GM23248 (cell line): ENCODE measurements around the gene ACACB. TPM values are rescaled to one million over a fixed set of nuclear protein-coding genes. Genes with fewer than 3 reads are reported as not detected.

ENCODE experiments used
- DNase-seq: peaks from one replicate; pipeline ENCODE4 v3.0.0-alpha.2; 2015
- H2AFZ ChIP-seq: fragments of 200-600 bp; sonication (generic); 2 replicates; pipeline ENCODE4 v1.6.1; 2016; ENCODE audit warnings: antibody characterized with exemption
- H3F3A ChIP-seq: fragments of 200-600 bp; sonication (generic); 2 replicates; pipeline ENCODE4 v1.6.1; 2016; ENCODE audit warnings: mild to moderate bottlenecking, antibody characterized with exemption, mixed run types; ENCODE audit not compliant: insufficient read depth
- H3K27ac ChIP-seq: fragments of 200-600 bp; sonication (generic); 2 replicates; pipeline ENCODE4 v1.5.1; 2016; ENCODE audit warnings: mild to moderate bottlenecking
- H3K27me3 ChIP-seq: fragments of 200-600 bp; sonication (generic); replicated peaks from 2 replicates; pipeline ENCODE4 v1.6.1; 2016; ENCODE audit warnings: mild to moderate bottlenecking; ENCODE audit not compliant: insufficient read depth
- H3K36me3 ChIP-seq: fragments of 200-600 bp; sonication (generic); 2 replicates; pipeline ENCODE4 v1.6.1; 2016; ENCODE audit warnings: low read depth, mild to moderate bottlenecking
- H3K4me1 ChIP-seq: fragments of 200-600 bp; sonication (generic); 2 replicates; pipeline ENCODE4 v1.6.1; 2016; ENCODE audit warnings: mild to moderate bottlenecking; ENCODE audit not compliant: insufficient read depth
- H3K4me2 ChIP-seq: fragments of 200-600 bp; sonication (generic); one replicate; pipeline ENCODE4 v1.6.1; 2016; ENCODE audit warnings: mild to moderate bottlenecking; ENCODE audit not compliant: unreplicated experiment
- H3K4me3 ChIP-seq: fragments of 200-600 bp; sonication (generic); 2 replicates; pipeline ENCODE4 v1.5.1; 2016; ENCODE audit warnings: mild to moderate bottlenecking
- H3K79me2 ChIP-seq: fragments of 200-600 bp; sonication (generic); 2 replicates; pipeline ENCODE4 v1.6.1; 2016; ENCODE audit warnings: mild to moderate bottlenecking; ENCODE audit not compliant: insufficient read depth
- H3K9ac ChIP-seq: fragments of 200-600 bp; sonication (generic); 2 replicates; pipeline ENCODE4 v1.6.1; 2016; ENCODE audit warnings: mild to moderate bottlenecking
- H3K9me2 ChIP-seq: fragments of 200-600 bp; sonication (generic); 2 replicates; pipeline ENCODE4 v1.6.1; 2016; ENCODE audit warnings: mixed run types, mild to moderate bottlenecking, moderate library complexity; ENCODE audit not compliant: insufficient read depth
- H3K9me3 ChIP-seq: fragments of 200-600 bp; sonication (generic); one replicate; pipeline ENCODE4 v1.6.1; 2017; ENCODE audit warnings: low read depth
- H4K20me1 ChIP-seq: fragments of 200-600 bp; sonication (generic); 2 replicates; pipeline ENCODE4 v1.6.0; 2016; ENCODE audit not compliant: insufficient read depth
- EZH2 ChIP-seq: fragments of 200-600 bp; sonication (generic); IDR thresholded peaks from 2 replicates; pipeline ENCODE4 v1.6.1; 2018; ENCODE audit warnings: antibody characterized with exemption, mild to moderate bottlenecking; ENCODE audit not compliant: insufficient read depth, poor library complexity, severe bottlenecking
- EZH2phosphoT487 ChIP-seq: fragments of 200-600 bp; sonication (generic); IDR thresholded peaks from 2 replicates; pipeline ENCODE4 v1.6.1; 2018; ENCODE audit warnings: antibody characterized with exemption, moderate library complexity, mild to moderate bottlenecking, low read depth; ENCODE audit not compliant: insufficient read depth
- WGBS, 2 experiments: methylation state at CpG; one replicate each; pipeline ENCODE4 v1.1.6; 2015 to 2017; ENCODE audit warnings: low lambda C conversion rate in 2 of 2, low coverage in 1 of 2; ENCODE audit errors: missing lambda C conversion rate in 2 of 2; 5-methylcytosine and 5-hydroxymethylcytosine counted together
- in situ Hi-C: fragments of 300-500 bp; cut with MboI; formaldehyde crosslinking; loops from 2 replicates; pipeline ENCODE4 v1.15.0; 2020
- polyA plus RNA-seq: library from polyadenylated mRNA; unstranded; fragments of >200 nt; fragmentation: Nextera tagmentation; extraction: Ambion mirVana; gene quantifications from 2 replicates; pipeline ENCODE4 v1.2.1, GENCODE V29; 2016
- total RNA-seq: library from RNA; depleted of rRNA; stranded (reverse); fragments of >200 nt; shearing (Covaris generic); gene quantifications from 2 replicates; pipeline ENCODE4 v1.2.3, GENCODE V29; 2014

Gene ACACB
- total and polyA plus RNA-seq, 2 experiments from 2014 or later = 0.66 to 4.1 TPM

GRCh38 chr12:109098183-109098604, 18.2 kb upstream of the ACACB start:
- Histone ChIP-seq H3K27ac (peak overlapping the region; percentile 78), H3F3A (peaks cover 24% of the 10 kb centered on the region), H3K9me3 (no peaks in the 10 kb centered on the region), H3K4me1 (peaks cover 25% of the 10 kb centered on the region), H3K36me3 (peaks cover 1% of the 10 kb centered on the region), H3K4me3 (peak overlapping the region; percentile 80), H3K9me2 (no peaks in the 10 kb centered on the region), H3K9ac (peak overlapping the region; percentile 89), H3K4me2 (peak overlapping the region; percentile 87), H3K27me3 (no peaks in the 10 kb centered on the region), H4K20me1 (no peaks in the 10 kb centered on the region), H3K79me2 (peaks cover 24% of the 10 kb centered on the region), H2AFZ (peak overlapping the region; percentile 81)
- peak; percentile 84 for DNase-seq
- in situ Hi-C loops = loop anchor here (10.0 kb wide), 1 partner anchor 533 kb away; the partner anchor contains the start of genes ISCU and SART3
- TF ChIP-seq EZH2 = no peak
- TF ChIP-seq EZH2phosphoT487 = no peak
- WGBS, 2 experiments = 1 to 2% methylated on average over 30 to 32 of the region's 32 CpGs

- WGBS, 2 experiments = 3 to 6% methylated on average over 8 of the region's 8 CpGs
These were observed 17.7 kb upstream of the ACACB start for GRCh38 chr12:109098651-109099050.

GRCh38 chr12:109099431-109100020, 16.9 kb upstream of the ACACB start:
- H3F3A ChIP-seq = peaks cover 24% of the 10 kb centered on the region
- H3K4me1 ChIP-seq = peaks cover 25% of the 10 kb centered on the region
- peak overlapping the region; percentile 80 for H3K4me3 ChIP-seq
- peak; percentile 17 for DNase-seq
- TF ChIP-seq EZH2 (no peak), EZH2phosphoT487 (no peak)
- peaks cover 12% of the 10 kb centered on the region for H3K36me3 ChIP-seq
- H2AFZ ChIP-seq = peak overlapping the region; percentile 81; the same call in 1 of the 2 replicates
- H3K27ac ChIP-seq = no peak overlapping the region
- H3K9me2 ChIP-seq = no peaks in the 10 kb centered on the region
- in situ Hi-C loops = loop anchor here (10.0 kb wide), 1 partner anchor 535 kb away; the partner anchor contains the start of genes ISCU and SART3
- no peaks in the 10 kb centered on the region for H3K27me3 ChIP-seq
- no peaks in the 10 kb centered on the region for H3K9me3 ChIP-seq
- H4K20me1 ChIP-seq = no peaks in the 10 kb centered on the region
- H3K79me2 ChIP-seq = peaks cover 24% of the 10 kb centered on the region
- peak overlapping the region; percentile 89 for H3K9ac ChIP-seq
- peak overlapping the region; percentile 87 for H3K4me2 ChIP-seq
- 66 to 67% methylated on average over 12 of the region's 12 CpGs for WGBS, 2 experiments

More at GRCh38 chr12:109098651-109099050, 17.7 kb upstream of the ACACB start:
- Histone ChIP-seq H3K36me3 (peaks cover 6% of the 10 kb centered on the region), H3K79me2 (peaks cover 24% of the 10 kb centered on the region), H3K9me3 (no peaks in the 10 kb centered on the region), H3K4me3 (peak overlapping the region; percentile 80), H3K9ac (peak overlapping the region; percentile 89), H3K27me3 (no peaks in the 10 kb centered on the region), H3K9me2 (no peaks in the 10 kb centered on the region), H4K20me1 (no peaks in the 10 kb centered on the region), H3K27ac (peak overlapping the region; percentile 78), H2AFZ (peak overlapping the region; percentile 81), H3K4me2 (peak overlapping the region; percentile 87), H3F3A (peaks cover 24% of the 10 kb centered on the region), H3K4me1 (peaks cover 25% of the 10 kb centered on the region)
- in situ Hi-C loops = loop anchor here (10.0 kb wide), 1 partner anchor 534 kb away; the partner anchor contains the start of genes ISCU and SART3
- peak; percentile 53 for DNase-seq
- TF ChIP-seq EZH2 (no peak), EZH2phosphoT487 (no peak)

GRCh38 chr12:109100741-109101140, 15.6 kb upstream of the ACACB start:
- Histone ChIP-seq H3K4me2 (no peak overlapping the region), H3K4me1 (peaks cover 25% of the 10 kb centered on the region), H3K27me3 (no peaks in the 10 kb centered on the region), H2AFZ (no peak overlapping the region), H3F3A (peaks cover 24% of the 10 kb centered on the region), H3K79me2 (peaks cover 24% of the 10 kb centered on the region), H3K9me3 (no peaks in the 10 kb centered on the region), H3K36me3 (peaks cover 13% of the 10 kb centered on the region), H4K20me1 (no peaks in the 10 kb centered on the region), H3K4me3 (no peak overlapping the region), H3K9ac (no peak overlapping the region), H3K9me2 (no peaks in the 10 kb centered on the region), H3K27ac (no peak overlapping the region; the same call in 1 of the 2 replicates)
- in situ Hi-C loops = no loop called here
- TF ChIP-seq EZH2 (no peak), EZH2phosphoT487 (no peak)
- no peak for DNase-seq
- 80 to 91% methylated on average over 4 of the region's 4 CpGs for WGBS, 2 experiments
